Amygdala (tissue), 56 donors: ENCODE results near the gene TMEM141.
"Not testable (repeated sequence)": the region's sequence is repeated elsewhere in the genome, so short reads cannot be mapped to it uniquely, and the experiment has no call there.

Experiments used
- DNase-seq, 56 donors: peaks; one replicate each; lab custom pipeline; 2025; lab: John Stamatoyannopoulos, UW

Gene TMEM141

GRCh38 chr9:136829981-136830885 lies 39.1 kb downstream of the TMEM141 start:
- DNase-seq, result no peak

- DNase-seq, result no peak
Measured at GRCh38 chr9:136831002-136831719, 40.0 kb downstream of the TMEM141 start.

- DNase-seq, result no peak
Measured at GRCh38 chr9:136831720-136832104, 40.6 kb downstream of the TMEM141 start.

- no peak for DNase-seq
Measured at GRCh38 chr9:136832581-136832980, 41.4 kb downstream of the TMEM141 start.

GRCh38 chr9:136833381-136834048 lies 42.4 kb downstream of the TMEM141 start:
- not testable (repeated sequence) for DNase-seq

- DNase-seq, result no peak
Measured at GRCh38 chr9:136835162-136835931, 44.2 kb downstream of the TMEM141 start.

GRCh38 chr9:136835932-136836904 lies 45.1 kb downstream of the TMEM141 start:
- no peak for DNase-seq

- DNase-seq, result no peak
Measured at GRCh38 chr9:136837146-136837855, 46.2 kb downstream of the TMEM141 start.

GRCh38 chr9:136837856-136838277 lies 46.7 kb downstream of the TMEM141 start:
- not testable (repeated sequence) for DNase-seq

- DNase-seq, result no peak
Measured at GRCh38 chr9:136838314-136839228, 47.4 kb downstream of the TMEM141 start.

- DNase-seq, result no peak
Measured at GRCh38 chr9:136839229-136840139, 48.3 kb downstream of the TMEM141 start.

- DNase-seq, result peak in 1 of 56 donors; percentile 24
Measured at GRCh38 chr9:136840140-136840876, 49.2 kb downstream of the TMEM141 start.

GRCh38 chr9:136840877-136841645 lies 49.9 kb downstream of the TMEM141 start:
- DNase-seq, result peak in 53 of 56 donors; percentile 29 to 91 (median 74)

- DNase-seq, result not testable (repeated sequence)
Measured at GRCh38 chr9:136841646-136842379, 50.7 kb downstream of the TMEM141 start.
